Measurements from ENCODE around the gene SLC12A2. TPM values are rescaled to one million over a fixed set of nuclear protein-coding genes. Genes with fewer than 3 reads are reported as not detected.
A peak's percentile ranks its signal among the peaks of the same experiment; 100 is the strongest.

SLC12A2 gene
- total RNA-seq (10 to 100 TPM; 49.6 to 55.9 (median 53.1) TPM), polyA plus RNA-seq (10 to 100 TPM in 1 of 3 donors, 1 to 10 TPM in 2; 2.8 to 38.7 (median 4.2) TPM)

- H3K9me3 ChIP-seq = no peaks in the 10 kb centered on the region
- TF ChIP-seq EP300 (IDR thresholded peaks at IDR 0.05) (peak in 1 of 4 donors; percentile 50), CTCF (IDR thresholded peaks at IDR 0.05) (no peak), POLR2AphosphoS5 (IDR thresholded peaks at IDR 0.05) (peak; percentile 73 to 91 (median 90)), POLR2A (IDR thresholded peaks at IDR 0.05) (peak; percentile 22 to 52)
- H3K27ac ChIP-seq = peak within 1 kb of the TSS; percentile 95 to 98 (median 97)
- no peaks in the 10 kb centered on the region for H3K27me3 ChIP-seq
- peak; percentile 97 for DNase-seq
- peak within 1 kb of the TSS; percentile 79 to 92 (median 80) for H3K4me3 ChIP-seq
- WGBS, 2 donors = 0 to 1% methylated on average over 103 to 104 of the region's 104 CpGs
- no peaks in the 10 kb centered on the region for H3K36me3 ChIP-seq
- peaks cover 0 to 62% (median 44%) of the 10 kb centered on the region in 4 donors for H3K4me1 ChIP-seq
- intact Hi-C loops (cut with DNase I) = loop anchor here (2.0 to 10.0 kb wide), 4 partner anchors 208 to 521 kb away; no protein-coding TSS in a partner anchor
These were observed at the start of gene SLC12A2 for GRCh38 chr5:128083033-128083810. TSS of gene SLC12A2 (plus strand) at chr5:128083766. CDS start at chr5:128083955, 189 bp downstream.

GRCh38 chr5:128035689-128036088 is 47.9 kb upstream of the SLC12A2 start:
- no peaks in the 10 kb centered on the region for H3K36me3 ChIP-seq
- H3K27me3 ChIP-seq = no peaks in the 10 kb centered on the region
- H3K4me3 ChIP-seq = no peak overlapping the region
- no peak for TF ChIP-seq POLR2A (IDR thresholded peaks at IDR 0.05)
- TF ChIP-seq EP300 (IDR thresholded peaks at IDR 0.05) = no peak
- no peaks in the 10 kb centered on the region for H3K9me3 ChIP-seq
- no peak overlapping the region for H3K27ac ChIP-seq
- no peaks in the 10 kb centered on the region for H3K4me1 ChIP-seq
- no peak for DNase-seq
- intact Hi-C loops (cut with DNase I) = no loop called here
- WGBS, 2 donors = 88 to 90% methylated on average over 4 of the region's 4 CpGs

- Histone ChIP-seq H3K4me1 (no peaks in the 10 kb centered on the region), H3K36me3 (no peaks in the 10 kb centered on the region), H3K9me3 (no peaks in the 10 kb centered on the region), H3K27me3 (no peaks in the 10 kb centered on the region), H3K4me3 (no peak overlapping the region), H3K27ac (no peak overlapping the region)
- no peak for DNase-seq
- TF ChIP-seq POLR2A (IDR thresholded peaks at IDR 0.05) (no peak), POLR2AphosphoS5 (IDR thresholded peaks at IDR 0.05) (no peak), CTCF (IDR thresholded peaks at IDR 0.05) (no peak), EP300 (IDR thresholded peaks at IDR 0.05) (no peak)
- WGBS, 2 donors = 36 to 72% methylated on average over 1 of the region's 1 CpG
- intact Hi-C loops (cut with DNase I) = no loop called here
These were observed 46.6 kb upstream of the SLC12A2 start for GRCh38 chr5:128036950-128037349.

- H3K27me3 ChIP-seq = no peaks in the 10 kb centered on the region
- no peaks in the 10 kb centered on the region for H3K9me3 ChIP-seq
- no peak for DNase-seq
- no peak for TF ChIP-seq EP300 (IDR thresholded peaks at IDR 0.05)
- no peak overlapping the region for H3K27ac ChIP-seq
- H3K4me3 ChIP-seq = no peak overlapping the region
- no peaks in the 10 kb centered on the region for H3K36me3 ChIP-seq
- H3K4me1 ChIP-seq = no peaks in the 10 kb centered on the region
- intact Hi-C loops (cut with DNase I) = no loop called here
These were observed 44.9 kb upstream of the SLC12A2 start for GRCh38 chr5:128038643-128039042.

GRCh38 chr5:128040927-128041326 is 42.6 kb upstream of the SLC12A2 start:
- DNase-seq = no peak
- H3K27me3 ChIP-seq = no peaks in the 10 kb centered on the region
- WGBS, 2 donors = 21 to 72% methylated on average over 1 of the region's 1 CpG
- H3K36me3 ChIP-seq = no peaks in the 10 kb centered on the region
- intact Hi-C loops (cut with DNase I) = no loop called here
- H3K27ac ChIP-seq = no peak overlapping the region
- H3K9me3 ChIP-seq = no peaks in the 10 kb centered on the region
- no peak overlapping the region for H3K4me3 ChIP-seq
- H3K4me1 ChIP-seq = no peaks in the 10 kb centered on the region
- TF ChIP-seq POLR2AphosphoS5 (IDR thresholded peaks at IDR 0.05) (no peak), CTCF (IDR thresholded peaks at IDR 0.05) (no peak), POLR2A (IDR thresholded peaks at IDR 0.05) (no peak), EP300 (IDR thresholded peaks at IDR 0.05) (no peak)
